Mucosa of rectum (tissue), 2 donors: ENCODE data around the gene GTF3A.

Experiments
- H3K27ac ChIP-seq, 2 donors: one replicate each; pipeline ENCODE4 v1.7.0; 2013; ENCODE audit warnings: inconsistent platforms in 2 of 2, low read depth in 2 of 2, low read length in 2 of 2
- H3K27me3 ChIP-seq, 2 donors: one replicate each; pipeline ENCODE4 v1.7.0; 2013; ENCODE audit warnings: low read length in 2 of 2; ENCODE audit not compliant: control insufficient read depth in 2 of 2, insufficient read depth in 2 of 2
- H3K36me3 ChIP-seq, 2 donors: one replicate each; pipeline ENCODE4 v1.7.0; 2013; ENCODE audit warnings: low read length in 2 of 2; ENCODE audit not compliant: control insufficient read depth in 2 of 2, insufficient read depth in 2 of 2
- H3K4me1 ChIP-seq, 2 donors: one replicate each; pipeline ENCODE4 v1.7.0; 2013; ENCODE audit warnings: low read length in 2 of 2, mild to moderate bottlenecking in 1 of 2; ENCODE audit not compliant: control insufficient read depth in 2 of 2, insufficient read depth in 2 of 2
- H3K4me3 ChIP-seq, 2 donors: one replicate each; pipeline ENCODE4 v1.7.0; 2013; ENCODE audit warnings: low read length in 2 of 2
- H3K9ac ChIP-seq, 2 donors: one replicate each; pipeline ENCODE4 v1.7.0; 2013; ENCODE audit warnings: low read length in 2 of 2, low read depth in 1 of 2, mild to moderate bottlenecking in 1 of 2
- H3K9me3 ChIP-seq, 2 donors: one replicate each; pipeline ENCODE4 v1.7.0; 2013; ENCODE audit warnings: low read length in 2 of 2; ENCODE audit not compliant: control insufficient read depth in 2 of 2
- donor health status: healthy.
- donor health status: Normal muscosa, but diverticular disease.

GTF3A gene

GRCh38 chr13:27424246-27425157, at the start of gene GTF3A:
GTF3A (plus strand) TSS chr13:27424619.
- Histone ChIP-seq H3K27me3 (no peaks in the 10 kb centered on the region), H3K27ac (peak within 1 kb of the TSS; percentile 85 to 88), H3K36me3 (peaks cover 14 to 15% of the 10 kb centered on the region in 2 donors), H3K4me3 (peak within 1 kb of the TSS; percentile 84 to 98), H3K9me3 (no peaks in the 10 kb centered on the region), H3K4me1 (peaks cover 27 to 30% of the 10 kb centered on the region in 2 donors), H3K9ac (peak within 1 kb of the TSS; percentile 78 to 98)

GRCh38 chr13:27374650-27375049, 49.8 kb upstream of the GTF3A start:
- Histone ChIP-seq H3K36me3 (no peaks in the 10 kb centered on the region), H3K9me3 (no peaks in the 10 kb centered on the region), H3K27ac (peak overlapping the region; percentile 59 to 73)

DNA sequence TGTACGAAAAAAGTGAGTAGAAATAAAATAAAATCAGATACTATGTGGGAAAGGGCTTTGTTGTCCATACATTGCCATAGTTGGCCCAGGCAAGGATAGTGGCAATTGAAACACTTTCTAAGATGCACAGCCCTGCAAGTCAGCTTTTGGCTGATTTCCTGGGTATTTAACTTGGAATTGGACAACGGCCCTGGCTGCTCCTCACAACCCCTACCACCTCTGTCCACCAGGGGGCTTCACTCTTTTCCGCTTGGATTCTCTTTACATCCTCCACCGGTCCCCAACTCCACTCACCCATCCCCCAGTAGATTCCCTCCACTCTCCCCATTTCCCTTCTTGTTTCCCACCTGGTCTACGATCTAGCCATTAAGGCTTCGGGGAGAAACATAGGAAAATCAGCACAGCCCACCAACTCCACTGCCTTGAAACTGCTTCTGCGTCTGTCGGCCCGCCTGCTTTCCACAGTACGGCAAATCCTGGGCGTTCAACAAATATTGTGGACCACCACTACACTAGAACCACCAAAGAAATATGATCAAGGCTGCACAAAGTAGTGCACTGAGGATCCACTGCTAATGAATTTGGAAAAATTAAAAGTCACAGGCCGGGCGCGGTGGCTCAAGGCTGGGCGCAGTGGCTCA, 48.6 kb upstream of the GTF3A start:
- Histone ChIP-seq H3K36me3 (no peaks in the 10 kb centered on the region), H3K4me1 (peaks cover 6 to 31% of the 10 kb centered on the region in 2 donors), H3K27ac (no peak overlapping the region), H3K9me3 (no peaks in the 10 kb centered on the region), H3K4me3 (no peak overlapping the region), H3K27me3 (peaks cover 0 to 8% of the 10 kb centered on the region in 2 donors), H3K9ac (no peak overlapping the region)

More at GRCh38 chr13:27374650-27375049, 49.8 kb upstream of the GTF3A start:
- Histone ChIP-seq H3K4me3 (peak overlapping the region in 1 of 2 donors; percentile 33), H3K9ac (peak overlapping the region; percentile 3 to 23), H3K4me1 (peaks cover 6 to 31% of the 10 kb centered on the region in 2 donors), H3K27me3 (peaks cover 0 to 8% of the 10 kb centered on the region in 2 donors)

DNA sequence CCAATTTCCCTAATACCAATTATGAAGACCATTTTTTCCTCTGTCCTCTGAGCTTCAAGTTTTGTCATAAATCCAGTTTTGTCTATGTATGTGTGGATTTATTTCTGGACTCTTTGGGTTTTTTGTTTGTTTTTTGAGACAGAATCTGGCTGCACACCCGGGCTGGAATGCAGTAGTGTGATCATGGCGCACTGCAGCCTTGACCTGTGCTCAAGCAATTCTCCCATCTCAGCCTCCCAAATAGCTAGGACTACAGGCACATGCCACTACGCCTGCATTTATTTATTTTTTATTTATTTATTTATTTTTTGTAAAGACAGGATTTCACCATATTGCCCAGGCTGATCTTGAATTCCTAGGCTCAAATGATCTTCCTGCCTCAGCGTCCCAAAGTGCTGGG, 45.3 kb upstream of the GTF3A start:
- H3K4me1 ChIP-seq: peaks cover 4 to 18% of the 10 kb centered on the region in 2 donors
- H3K36me3 ChIP-seq: no peaks in the 10 kb centered on the region
- peaks cover 0 to 2% of the 10 kb centered on the region in 2 donors for H3K27me3 ChIP-seq
- H3K9me3 ChIP-seq: no peaks in the 10 kb centered on the region
- no peak overlapping the region for H3K9ac ChIP-seq
- H3K4me3 ChIP-seq: no peak overlapping the region
- no peak overlapping the region for H3K27ac ChIP-seq

DNA sequence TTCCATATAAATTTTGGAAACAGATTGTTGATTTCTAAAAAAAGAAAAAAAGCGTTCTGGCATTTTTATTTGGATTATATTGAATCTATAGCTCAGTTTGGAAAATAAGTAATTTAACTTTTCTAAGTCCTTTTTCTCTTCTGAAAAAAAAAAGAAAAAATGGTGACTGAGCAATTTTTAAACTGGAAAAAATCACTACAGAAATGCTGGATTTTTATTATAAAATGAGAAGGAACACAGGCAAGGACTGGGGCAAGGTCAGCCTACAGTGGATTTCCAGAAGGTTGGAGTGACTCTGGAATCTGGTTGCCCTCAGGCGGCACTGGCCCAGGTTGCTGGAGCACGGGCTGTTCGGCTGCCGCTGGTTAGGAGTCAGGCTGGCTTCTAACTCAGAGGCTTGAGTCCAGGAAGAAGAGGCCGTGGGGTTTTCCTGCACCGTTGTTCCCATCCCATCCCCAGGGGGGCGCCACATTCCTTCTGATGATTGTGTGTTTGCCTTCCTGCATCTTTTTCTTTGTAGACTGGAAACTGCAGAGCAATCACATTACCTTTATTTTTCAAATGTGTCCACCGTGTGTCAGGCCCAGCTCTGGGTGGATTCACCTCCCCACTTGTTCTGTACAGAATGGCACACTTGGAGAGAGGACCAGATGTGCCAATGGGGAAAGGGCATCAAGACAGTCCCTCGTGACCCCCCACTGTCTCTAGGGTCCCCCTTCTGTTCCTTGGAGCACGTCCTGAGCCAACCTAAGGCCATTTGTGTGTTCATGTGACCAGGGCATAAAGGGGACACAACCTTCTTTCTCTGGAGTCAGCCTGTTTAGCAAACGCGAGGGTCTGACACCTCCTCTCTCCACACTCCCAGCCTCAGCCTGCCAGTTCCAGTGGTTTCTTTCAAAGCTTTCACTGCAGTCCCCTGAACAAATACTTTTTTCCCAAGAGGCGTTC, 44.5 kb upstream of the GTF3A start:
- Histone ChIP-seq H3K36me3 (no peaks in the 10 kb centered on the region), H3K27ac (no peak overlapping the region), H3K9me3 (no peaks in the 10 kb centered on the region), H3K27me3 (no peaks in the 10 kb centered on the region), H3K4me1 (peaks cover 0 to 10% of the 10 kb centered on the region in 2 donors), H3K4me3 (no peak overlapping the region), H3K9ac (no peak overlapping the region)

DNA sequence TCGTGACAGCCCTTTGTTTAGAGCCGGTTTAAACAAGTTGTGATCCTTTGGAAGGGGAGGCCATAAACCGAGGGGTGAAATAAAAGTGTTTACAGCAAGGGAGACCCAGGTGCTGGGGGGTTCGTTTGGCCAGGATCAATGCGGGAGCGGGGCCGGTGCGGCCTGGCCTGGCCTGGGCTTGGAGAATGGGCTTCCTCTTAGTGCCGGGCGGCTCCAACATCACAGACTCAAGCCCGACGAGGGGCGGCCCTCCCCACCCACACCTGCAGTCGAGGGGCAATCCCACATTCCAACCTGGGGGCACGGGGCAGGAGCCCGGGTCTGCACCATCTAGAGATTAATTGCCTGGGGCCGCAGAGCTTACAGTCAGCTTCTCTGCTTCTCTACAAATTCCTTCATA, 42.8 kb upstream of the GTF3A start:
- H3K9me3 ChIP-seq: no peaks in the 10 kb centered on the region
- no peaks in the 10 kb centered on the region for H3K36me3 ChIP-seq
- no peak overlapping the region for H3K4me3 ChIP-seq
- H3K27ac ChIP-seq: no peak overlapping the region
- H3K4me1 ChIP-seq: peaks cover 0 to 3% of the 10 kb centered on the region in 2 donors
- no peaks in the 10 kb centered on the region for H3K27me3 ChIP-seq
- H3K9ac ChIP-seq: no peak overlapping the region

DNA sequence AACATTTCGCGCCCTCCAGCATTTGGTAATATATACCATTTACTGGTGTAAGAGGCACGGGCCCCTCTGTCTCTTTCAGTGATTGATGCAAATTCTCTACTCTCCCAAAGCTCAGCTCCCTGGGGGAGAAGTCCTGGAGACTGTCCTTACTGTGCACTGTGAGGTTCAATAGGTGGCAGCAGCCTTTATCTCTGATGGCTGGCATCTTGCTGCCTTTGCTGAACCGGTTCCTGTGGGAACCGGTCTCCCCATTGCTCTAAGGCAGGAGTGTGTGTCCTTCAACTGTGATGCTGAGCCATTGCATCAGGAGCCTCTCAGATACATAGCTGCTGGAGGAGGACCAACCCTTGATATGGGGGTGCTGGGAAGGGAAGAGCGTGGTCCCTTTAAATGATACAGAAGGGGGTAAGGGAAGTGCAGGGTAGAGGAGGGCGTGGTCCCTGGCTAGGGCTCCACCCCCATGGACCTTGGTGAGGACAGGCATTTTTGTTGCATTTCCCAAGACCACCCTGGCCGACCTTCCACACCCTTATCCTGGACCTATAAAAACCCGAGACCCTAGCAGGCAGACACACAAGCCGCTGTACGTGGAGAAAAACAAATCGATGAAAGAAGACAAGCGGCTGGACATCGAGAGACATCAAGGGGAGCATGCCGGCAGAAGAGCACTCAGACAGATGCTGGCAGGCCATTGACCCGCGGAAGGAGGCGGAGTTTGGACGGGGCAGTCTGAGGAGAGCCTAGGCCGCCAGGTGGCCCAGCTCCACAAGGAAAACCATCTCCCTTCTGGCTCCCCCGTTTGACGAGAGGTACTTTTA, 41.1 kb upstream of the GTF3A start:
- H3K4me3 ChIP-seq: no peak overlapping the region
- no peaks in the 10 kb centered on the region for H3K36me3 ChIP-seq
- H3K27ac ChIP-seq: no peak overlapping the region
- H3K27me3 ChIP-seq: no peaks in the 10 kb centered on the region
- H3K9ac ChIP-seq: no peak overlapping the region
- no peaks in the 10 kb centered on the region for H3K9me3 ChIP-seq
- peaks cover 0 to 3% of the 10 kb centered on the region in 2 donors for H3K4me1 ChIP-seq

GRCh38 chr13:27384285-27384684, 40.1 kb upstream of the GTF3A start:
- H3K9me3 ChIP-seq: no peaks in the 10 kb centered on the region

GRCh38 chr13:27388241-27388640, 36.2 kb upstream of the GTF3A start:
- Histone ChIP-seq H3K9me3 (no peaks in the 10 kb centered on the region), H3K36me3 (no peaks in the 10 kb centered on the region), H3K4me3 (no peak overlapping the region), H3K9ac (no peak overlapping the region), H3K4me1 (peaks cover 0 to 2% of the 10 kb centered on the region in 2 donors), H3K27ac (no peak overlapping the region), H3K27me3 (no peaks in the 10 kb centered on the region)

More at GRCh38 chr13:27384285-27384684, 40.1 kb upstream of the GTF3A start:
- Histone ChIP-seq H3K36me3 (no peaks in the 10 kb centered on the region), H3K4me3 (no peak overlapping the region), H3K27ac (no peak overlapping the region), H3K4me1 (peaks cover 0 to 3% of the 10 kb centered on the region in 2 donors), H3K27me3 (no peaks in the 10 kb centered on the region), H3K9ac (no peak overlapping the region)
